GM21390 (cell line): Measurements from ENCODE around the gene BBC3.
"Not testable (repeated sequence)": the region's sequence is repeated elsewhere in the genome, so short reads cannot be mapped to it uniquely, and the experiment has no call there.

Experiments used
- ATAC-seq: cut with Tn5 transposase; IDR thresholded peaks from one replicate; pipeline ENCODE4 v1.9.1; 2021; ENCODE audit not compliant: unreplicated experiment

The BBC3 gene

DNA sequence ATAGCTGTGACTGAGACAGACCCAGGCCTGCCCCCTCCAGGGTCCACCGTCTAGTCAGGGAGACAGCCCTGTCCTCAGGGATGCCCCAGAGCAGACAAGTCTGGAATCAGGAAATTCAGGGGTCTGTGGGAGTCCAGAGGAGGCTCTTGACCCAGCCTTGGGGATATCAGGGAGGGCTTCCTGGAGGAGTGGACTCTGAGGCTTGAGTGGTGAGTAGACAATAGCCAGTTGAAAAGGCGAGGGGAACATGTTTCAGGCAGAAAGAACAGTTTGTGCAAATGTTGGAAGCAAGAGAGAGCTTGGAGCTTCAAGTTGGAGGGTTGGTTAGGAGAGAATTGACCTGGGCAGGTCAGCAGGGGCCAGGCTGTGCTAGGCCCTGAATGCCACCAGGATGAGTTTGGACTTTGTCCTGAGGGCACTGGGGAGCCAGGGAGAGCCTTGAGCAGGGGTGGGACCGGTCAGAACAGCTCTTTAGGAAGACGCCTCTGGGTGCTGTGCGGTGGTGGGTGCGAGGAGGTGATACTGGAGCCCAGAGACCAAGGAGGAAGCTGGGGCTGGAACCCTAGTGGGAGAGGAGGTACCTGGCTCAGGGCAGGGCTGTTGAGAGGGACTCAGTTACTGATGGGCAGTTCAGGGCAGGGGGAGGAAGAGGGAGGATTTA is 28.0 kb upstream of the BBC3 start:
- no peak for ATAC-seq

DNA sequence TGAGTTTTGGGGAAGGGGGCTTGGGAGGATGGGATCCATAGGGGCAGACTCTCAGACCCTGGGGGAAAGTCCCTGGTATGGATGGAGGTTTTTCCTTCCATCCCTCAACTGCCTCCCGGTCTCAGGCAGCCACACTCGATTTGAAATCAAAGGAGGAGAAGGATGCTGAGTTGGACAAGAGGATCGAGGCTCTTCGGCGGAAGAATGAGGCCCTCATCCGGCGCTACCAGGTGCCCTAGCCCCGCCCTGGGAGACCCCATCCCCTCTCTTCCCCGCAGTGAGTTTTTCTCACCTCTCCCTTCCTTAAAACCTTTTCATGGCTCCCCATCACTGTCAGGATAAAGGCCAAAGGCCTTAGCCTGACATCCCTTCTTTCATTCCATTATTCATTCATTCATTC is 27.4 kb upstream of the BBC3 start:
- ATAC-seq, result no peak

DNA sequence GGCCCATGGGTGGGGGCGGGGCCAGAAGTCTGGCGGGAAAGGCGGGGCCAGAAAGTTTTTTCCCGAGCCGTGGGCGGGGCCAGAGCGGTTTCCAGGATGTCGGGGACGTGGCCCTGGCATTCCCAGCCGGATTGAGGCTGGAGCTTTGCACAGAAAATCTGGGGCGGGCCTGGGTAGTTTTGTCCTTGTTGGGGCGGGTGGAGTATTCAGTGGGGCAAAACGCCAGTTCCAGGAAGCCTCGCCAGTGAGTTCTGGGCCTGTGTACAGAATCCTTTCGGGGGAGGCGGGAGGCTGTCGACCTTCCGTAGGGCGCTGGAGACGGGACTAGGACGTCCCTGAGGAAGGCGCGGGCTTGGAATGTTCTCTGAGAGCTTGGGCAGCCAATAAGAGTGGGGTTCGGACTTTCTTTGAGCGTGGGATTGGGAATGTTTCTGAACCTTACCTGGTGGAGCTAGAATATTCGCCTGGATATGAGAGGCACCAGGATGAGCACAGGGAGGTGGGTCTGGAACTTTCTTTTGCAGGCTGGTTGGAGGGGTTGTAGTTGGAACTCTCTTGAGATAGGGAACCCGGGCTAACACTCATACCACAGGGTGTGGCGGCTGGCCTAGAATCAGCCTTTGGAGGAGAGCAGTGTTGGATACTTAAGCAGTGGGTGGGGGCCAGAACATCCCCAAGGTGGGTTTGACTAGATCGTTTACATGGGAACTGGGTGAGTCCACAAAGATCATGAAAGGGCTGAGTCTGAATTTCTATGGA is 26.6 kb upstream of the BBC3 start:
- peak; percentile 2 for ATAC-seq

DNA sequence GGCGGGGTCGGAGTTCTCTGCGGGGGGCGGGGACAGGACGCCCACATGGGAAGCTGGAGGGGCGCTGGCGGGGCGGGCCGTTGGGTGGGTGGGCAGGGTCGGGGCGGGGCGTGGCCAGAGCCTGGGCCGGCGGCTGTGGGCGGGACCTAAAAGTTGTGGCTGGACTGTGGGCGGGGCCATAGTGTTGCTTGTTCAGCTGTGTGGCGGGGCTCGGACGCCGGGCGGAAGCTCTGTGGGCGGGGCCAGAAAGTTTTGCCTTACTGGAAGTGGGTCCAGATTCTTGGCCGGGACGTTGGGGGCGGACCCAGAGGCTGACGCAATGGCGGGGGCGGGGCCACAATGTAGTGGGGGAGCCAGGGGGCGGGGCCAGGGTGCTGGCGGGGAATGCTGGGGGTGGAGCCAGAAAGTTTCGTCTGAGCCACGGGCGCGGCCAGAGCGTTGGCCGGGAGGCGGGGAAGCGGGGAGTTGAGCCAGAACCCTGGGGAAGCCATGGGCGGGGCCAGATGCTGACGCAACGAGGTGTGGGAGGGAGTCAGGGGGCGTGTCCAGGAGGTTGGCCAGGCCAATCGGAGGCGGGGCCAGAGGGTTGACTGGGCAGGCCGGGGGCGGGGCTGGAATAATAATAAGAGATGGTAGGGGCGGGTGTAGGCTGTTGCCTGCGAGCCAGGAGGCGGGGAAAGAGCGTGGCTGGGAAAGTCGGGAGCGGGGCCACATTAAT is 25.9 kb upstream of the BBC3 start:
- peak; percentile 63 for ATAC-seq

DNA sequence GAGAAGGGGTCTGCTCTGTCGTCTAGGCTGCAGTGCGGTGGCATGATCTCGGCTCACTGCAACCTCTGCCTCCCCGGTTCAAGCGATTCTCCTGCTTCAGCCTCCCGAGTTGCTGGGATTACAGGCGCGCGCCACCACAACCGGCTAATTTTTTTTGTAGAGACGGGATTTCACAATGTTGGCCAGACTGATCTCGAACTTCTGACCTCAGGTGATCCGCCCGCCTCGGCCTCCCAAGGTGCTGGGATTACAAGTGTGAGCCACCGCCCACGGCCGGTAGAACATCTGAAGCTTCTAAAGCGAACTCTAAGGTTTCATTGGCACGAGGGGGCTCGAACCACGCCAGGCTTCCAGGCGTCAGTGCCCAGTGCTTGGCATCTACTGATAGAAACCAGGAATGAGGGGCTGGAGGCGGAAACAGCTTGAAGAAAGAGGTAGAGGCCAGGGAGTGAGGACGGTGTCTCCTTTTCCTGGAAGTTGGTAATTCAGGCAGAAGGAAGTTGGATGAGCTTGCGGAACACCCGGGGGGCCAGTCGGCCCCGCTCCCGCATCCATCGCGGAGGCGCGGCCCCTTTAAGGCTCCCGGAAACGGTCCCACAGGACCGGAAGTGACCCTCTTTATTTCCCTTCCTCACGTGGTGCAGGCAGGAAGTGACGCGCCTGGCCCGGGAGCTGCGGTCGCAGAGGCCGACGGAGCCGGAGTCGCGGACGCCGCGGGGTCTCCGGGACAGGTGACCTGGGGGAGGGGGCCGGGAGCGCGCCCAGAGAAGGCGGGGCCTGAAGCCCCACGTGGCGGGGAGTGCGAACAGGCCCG is 25.1 kb upstream of the BBC3 start, which contains the start of gene CCDC9:
TSS of gene CCDC9 (plus strand) at position 647 of the 814 bp plus-strand sequence. CDS start 1,876 bp downstream, outside the sequence.
- ATAC-seq, result peak; percentile 37

DNA sequence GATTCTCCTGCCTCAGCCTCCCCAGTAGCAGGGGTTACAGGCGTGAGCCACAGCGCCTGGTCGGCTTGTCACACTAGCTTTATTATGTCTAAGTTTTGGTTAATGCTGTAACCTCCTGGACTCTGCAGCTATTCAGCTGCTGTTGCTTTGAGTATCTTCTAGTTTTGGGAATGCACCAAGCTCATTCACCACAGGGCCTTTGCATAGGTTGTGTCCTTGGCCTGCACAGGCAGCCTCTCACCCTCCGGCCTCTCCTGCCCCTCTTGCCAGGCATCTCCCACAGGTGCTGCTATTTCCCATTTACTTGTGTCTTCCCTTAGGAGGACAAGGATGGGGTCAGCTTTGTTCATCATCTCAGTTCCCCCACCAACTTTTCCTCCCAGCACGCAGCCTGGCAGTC is 23.0 kb upstream of the BBC3 start:
- ATAC-seq, result no peak

DNA sequence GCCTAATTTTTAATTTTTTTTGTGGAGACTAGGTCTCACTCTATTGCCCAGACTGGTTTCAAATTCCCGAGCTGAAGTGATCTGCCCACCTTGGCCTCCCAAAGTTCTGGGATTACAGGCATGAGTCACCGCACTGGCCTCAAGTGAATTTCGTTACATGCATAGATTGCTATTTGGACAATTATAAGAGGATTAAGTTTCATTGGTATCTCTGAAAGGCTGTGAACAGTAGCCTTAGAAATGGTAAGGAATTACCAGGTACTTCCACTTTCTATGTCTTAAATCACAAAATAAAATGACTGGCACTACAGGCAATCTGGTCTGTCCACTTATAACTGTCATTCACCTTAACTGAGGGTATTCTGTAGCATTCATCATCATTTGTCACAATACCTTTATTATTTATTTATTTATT is 22.5 kb upstream of the BBC3 start:
- ATAC-seq, result no peak

DNA sequence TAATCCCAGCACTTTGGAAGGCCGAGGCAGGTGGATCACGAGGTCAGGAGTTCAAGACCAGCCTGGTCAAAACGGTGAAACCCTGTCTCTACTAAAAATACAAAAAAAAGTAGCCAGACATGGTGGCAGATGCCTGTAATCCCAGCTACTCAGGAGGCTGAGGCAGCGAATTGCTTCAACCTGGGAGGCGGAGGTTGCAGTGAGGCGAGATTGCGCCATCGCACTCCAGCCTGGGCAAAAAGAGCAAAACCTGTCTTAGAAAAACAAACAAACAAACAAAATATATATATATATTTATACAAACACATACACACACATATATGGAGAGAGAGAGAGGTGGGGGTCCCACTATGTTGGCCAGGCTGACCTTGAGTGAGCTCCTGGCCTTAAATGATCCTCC is 22.0 kb upstream of the BBC3 start:
- ATAC-seq, result not testable (repeated sequence)

DNA sequence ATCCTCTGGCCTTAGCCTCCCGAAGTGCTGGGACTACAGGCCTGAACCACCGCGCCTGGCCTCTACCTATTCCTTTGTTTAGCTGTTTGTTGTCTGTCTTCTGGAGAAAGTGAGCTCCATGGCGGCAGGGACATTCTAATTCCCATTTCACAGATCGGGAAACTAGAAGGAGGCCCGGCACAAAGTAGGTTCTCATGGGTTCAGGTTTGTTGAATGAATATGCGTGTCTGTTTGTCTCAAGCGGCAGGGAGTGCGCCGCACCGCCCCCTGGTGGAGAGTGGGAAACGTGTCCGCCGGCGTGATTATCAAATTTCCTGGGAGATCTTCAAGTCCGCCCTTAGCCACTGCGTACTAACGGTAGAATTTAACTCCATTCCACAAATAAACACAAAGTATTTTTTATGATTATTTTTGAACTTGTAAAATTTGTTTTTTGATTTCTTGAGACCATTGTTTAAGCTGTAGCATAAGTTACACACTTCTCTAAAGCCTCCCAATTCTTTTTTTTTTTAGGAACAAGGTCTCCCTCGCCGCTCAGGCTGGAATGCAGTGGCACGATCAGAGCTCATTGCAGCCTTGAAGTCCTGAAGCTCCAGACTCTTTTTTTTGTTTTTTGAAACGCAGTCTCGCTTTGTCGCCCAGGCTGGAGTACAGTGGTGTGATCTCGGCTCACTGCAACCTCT is 16.4 kb upstream of the BBC3 start:
- no peak for ATAC-seq

DNA sequence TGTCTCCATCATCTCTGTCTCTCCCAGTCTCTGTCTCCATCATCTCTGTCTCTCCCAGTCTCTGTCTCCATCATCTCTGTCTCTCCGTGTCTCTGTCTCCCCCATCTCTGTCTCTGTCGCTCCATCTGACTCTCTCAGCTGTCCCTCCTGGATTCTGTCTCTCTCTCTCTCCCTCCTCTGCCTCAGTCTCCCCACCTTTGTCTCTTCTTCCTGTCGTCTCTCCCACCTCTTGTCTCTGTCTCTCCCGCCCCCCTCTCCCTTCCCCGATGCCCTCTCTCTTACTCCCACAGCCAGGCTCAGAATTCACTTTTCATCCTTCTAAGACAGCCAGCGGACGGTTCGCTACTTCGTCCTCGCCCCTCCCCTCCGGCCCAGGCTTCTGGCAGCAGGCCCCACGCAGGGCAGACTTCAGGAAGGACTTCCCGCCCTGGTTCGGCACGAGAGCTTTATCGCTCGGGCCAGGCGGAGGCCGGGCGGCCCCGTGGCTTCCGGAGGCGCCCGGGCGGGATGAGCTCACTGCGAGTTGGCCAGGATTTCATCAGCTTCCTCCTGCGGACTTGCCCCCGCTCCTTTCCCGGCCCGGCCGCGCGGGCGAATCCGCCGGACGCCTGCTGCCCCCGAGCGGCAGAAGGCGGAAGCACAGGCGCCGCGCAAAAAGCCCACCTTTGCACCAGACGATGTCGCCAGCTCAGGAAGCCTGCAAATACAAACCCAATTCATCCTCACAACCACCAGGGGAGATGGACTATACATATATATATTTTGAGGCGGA is 13.0 kb upstream of the BBC3 start:
- peak; percentile 58 for ATAC-seq

DNA sequence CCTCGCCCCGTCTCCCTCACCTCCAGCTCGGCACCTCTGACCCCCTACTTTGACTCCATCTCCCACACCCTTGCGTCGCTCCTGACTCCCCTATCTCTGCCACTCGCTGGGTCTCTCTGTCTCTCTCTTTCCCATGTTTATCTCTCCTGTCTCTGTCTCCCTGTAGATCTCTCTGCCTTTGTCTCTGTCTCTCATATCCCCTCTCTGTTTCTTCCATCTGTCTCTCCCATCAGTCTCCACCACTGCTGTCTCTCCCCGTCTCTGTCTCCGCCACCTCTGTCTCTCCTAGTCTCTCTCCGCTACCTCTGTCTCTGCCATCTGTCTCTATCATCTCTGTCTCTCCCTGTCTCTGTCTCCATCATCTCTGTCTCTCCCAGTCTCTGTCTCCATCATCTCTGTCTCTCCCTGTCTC is 12.4 kb upstream of the BBC3 start:
- no peak for ATAC-seq

DNA sequence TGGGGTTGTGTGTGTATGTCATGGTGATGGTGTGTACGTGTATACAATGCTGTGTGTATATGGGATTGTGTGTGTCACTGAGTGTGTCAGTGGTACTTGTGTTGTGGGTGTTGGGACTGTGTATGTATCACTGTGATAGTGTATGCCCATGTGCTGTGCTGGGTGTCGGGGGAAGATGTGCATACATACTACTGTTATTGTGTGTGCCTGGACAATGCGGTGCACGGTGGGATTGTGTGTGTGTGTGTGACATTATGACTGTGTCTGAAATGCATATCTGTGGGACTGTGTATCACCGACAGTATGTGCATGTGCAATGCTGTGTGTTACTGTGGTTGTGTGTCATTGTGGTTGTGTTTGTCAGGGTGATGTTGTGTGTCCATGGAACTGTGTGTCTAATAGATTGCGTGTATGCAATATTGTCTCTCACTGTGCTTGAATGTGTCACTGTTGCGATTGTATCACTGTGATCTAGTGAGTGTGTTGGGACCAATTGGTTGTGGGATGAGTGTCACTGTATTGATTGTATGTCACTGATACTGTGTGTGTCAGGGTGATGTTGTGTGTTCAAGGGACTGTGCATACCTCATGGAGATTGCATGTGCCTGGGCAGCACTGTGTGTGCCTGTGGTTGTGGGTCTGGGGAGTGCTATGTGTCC is 11.0 kb upstream of the BBC3 start:
- no peak for ATAC-seq

DNA sequence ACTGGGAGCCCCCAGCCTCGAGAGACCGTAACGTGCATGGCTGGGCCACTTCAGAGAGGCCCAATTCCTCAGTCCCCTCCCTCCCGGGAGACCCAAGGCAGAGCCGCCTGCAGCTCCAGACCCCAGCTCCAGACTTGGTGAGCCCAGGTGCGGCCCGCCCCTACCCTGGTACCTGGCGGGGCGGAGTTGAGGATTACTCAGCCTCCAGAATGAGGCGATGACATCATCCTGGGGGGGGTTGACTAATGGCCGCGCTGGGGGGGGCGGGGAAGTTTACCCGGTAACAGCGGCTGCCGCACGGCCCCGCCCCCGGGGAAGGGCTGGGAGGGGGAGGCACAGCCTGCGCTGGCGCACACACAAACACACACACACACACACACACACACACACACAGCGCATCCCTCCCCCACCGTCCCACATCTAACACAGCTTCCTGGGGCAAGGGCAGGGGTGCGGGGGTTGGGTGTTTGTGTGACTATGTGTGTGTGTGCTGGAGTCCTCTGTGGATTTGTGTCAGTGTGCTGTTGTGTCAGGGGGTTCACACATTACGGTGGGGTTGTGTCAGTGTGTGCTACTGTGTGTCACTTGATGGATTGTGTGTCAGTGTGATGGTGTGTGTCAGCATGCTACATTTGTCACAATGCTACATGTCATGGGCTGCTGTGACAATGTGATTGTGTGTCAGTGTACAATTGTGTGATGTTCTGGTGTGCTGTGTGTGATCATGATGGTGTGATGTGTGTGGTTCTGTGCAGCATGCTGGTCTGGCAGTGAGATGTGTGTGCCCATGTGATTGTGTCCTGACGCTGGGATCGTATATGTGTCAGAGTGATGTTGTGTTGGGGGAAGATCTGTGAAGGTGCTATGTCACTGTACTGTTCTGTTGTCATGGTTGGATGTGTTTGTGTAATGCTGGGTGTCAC is 10.3 kb upstream of the BBC3 start:
- no peak for ATAC-seq

DNA sequence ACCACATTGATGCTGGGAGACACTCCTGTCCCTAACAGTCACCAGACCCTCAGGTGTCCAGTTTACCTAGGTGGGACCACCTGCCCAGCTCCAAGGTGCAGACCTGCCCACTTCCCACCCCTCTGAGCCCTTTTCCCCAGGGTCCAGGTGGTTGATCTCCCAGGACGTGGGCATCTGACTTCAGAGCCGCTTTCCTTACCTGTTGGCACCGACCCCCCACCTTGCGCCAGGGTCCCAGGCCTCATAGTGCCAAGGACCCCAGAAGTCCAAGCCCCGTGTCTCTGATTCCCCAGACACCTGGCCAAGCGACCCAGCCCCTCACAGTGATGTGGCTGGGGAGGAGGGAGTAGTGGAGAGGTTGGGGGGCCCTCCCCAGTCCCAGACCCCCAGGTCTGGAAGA is 9.6 kb upstream of the BBC3 start:
- no peak for ATAC-seq

DNA sequence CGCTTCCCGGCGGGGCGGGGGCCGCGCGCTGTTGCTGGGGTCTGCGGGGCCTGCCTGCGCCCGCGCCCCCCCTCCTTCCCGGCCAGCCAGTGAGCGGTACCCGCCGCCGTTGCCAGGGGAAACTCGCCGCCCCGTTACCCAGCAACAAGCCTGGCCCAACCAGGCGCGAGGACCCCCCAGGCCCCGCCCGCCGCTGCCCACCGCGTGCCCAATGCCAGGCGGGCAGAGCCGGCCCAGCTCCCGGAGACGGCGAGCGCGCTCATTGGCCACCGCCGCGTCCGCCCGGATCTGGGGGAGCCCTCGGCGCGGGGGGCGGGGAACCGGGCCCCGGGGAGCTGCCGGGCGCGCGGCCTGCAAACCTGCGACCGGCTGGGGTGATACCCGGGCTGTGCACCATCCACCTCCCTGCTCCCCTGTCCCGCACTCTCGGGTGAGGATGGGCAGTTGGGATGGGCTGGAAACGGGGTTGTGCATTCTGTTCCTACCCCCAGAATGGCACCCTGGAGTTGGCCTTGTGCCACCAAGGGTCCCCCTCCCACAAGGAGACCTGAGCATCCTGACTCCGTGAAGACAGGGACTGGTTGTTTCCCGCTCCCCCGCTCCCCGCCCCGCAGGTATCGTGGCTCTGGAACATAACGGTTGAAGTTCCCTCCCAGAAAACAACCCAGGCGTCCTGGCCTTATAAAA is 8.8 kb upstream of the BBC3 start:
- ATAC-seq, result no peak

DNA sequence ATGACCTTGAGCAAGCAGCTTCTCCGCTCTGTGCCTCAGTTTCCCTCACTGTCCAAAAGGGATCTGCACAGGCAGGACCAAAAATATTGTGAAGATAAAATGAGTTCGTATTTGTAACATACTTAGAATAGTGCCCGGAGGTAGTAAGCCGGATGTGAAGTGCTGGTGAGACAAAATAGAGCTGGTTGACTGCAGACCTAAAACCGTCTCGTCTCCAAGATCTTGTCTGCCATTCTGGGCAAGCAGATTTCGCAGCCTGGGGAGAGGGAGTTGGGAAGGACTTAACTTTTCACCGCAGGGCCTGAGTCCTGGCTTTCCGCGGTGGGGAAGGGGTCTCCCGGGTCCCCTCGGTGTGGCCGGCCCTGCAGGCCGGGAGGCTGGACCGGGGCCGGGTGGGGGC is 8.2 kb upstream of the BBC3 start:
- no peak for ATAC-seq

DNA sequence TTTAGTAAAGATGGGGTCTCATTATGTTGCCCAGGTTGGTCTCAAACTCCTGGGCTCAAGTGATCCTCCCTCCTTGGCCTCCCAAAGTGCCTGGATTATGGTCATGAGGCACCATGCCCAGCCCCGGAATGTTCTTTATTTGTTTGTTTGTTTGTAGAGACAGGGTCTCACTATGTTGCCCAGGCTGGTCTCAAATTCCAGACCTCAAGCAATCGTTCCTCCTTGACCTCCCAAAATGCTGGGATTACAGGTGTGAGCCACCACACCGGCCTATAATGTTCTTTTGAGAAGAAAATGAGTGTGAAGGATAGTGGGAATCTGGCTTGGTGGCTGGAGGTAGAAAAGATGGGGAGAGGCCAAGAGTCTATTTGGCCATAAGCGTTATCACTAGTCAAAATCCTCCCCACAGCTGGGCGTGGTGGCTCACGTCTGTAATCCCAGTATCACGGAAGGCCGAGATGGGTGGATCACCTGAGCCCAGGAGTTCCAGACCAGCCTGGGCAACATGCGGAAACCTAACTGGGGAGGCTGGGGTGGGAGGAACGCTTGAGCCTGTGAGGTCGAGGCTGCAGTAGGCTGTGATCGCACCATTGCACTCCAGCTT is 5.2 kb upstream of the BBC3 start:
- no peak for ATAC-seq
